Measurements from ENCODE around the gene SPG11.
A peak's percentile ranks its signal among the peaks of the same experiment; 100 is the strongest.
"Not testable (repeated sequence)": the region's sequence is repeated elsewhere in the genome, so short reads cannot be mapped to it uniquely, and the experiment has no call there.

SPG11 gene, protein sequence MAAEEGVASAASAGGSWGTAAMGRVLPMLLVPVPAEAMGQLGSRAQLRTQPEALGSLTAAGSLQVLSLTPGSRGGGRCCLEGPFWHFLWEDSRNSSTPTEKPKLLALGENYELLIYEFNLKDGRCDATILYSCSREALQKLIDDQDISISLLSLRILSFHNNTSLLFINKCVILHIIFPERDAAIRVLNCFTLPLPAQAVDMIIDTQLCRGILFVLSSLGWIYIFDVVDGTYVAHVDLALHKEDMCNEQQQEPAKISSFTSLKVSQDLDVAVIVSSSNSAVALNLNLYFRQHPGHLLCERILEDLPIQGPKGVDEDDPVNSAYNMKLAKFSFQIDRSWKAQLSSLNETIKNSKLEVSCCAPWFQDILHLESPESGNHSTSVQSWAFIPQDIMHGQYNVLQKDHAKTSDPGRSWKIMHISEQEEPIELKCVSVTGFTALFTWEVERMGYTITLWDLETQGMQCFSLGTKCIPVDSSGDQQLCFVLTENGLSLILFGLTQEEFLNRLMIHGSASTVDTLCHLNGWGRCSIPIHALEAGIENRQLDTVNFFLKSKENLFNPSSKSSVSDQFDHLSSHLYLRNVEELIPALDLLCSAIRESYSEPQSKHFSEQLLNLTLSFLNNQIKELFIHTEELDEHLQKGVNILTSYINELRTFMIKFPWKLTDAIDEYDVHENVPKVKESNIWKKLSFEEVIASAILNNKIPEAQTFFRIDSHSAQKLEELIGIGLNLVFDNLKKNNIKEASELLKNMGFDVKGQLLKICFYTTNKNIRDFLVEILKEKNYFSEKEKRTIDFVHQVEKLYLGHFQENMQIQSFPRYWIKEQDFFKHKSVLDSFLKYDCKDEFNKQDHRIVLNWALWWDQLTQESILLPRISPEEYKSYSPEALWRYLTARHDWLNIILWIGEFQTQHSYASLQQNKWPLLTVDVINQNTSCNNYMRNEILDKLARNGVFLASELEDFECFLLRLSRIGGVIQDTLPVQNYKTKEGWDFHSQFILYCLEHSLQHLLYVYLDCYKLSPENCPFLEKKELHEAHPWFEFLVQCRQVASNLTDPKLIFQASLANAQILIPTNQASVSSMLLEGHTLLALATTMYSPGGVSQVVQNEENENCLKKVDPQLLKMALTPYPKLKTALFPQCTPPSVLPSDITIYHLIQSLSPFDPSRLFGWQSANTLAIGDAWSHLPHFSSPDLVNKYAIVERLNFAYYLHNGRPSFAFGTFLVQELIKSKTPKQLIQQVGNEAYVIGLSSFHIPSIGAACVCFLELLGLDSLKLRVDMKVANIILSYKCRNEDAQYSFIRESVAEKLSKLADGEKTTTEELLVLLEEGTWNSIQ (N-terminal part only)

GRCh38 chr15:44663410-44664308 lies at the start of gene SPG11:
Gene SPG11, minus strand, starts transcription at chr15:44663662. Its CDS starts 15 bp downstream, at chr15:44663647.
- Mint-ChIP-seq H3K9me3 (no peaks in the 10 kb centered on the region), H3K27ac (peak within 1 kb of the TSS; percentile 100)

GRCh38 chr15:44712346-44713005 lies 49.0 kb upstream of the SPG11 start:
- H3K27me3 Mint-ChIP-seq = no peaks in the 10 kb centered on the region

More at GRCh38 chr15:44663410-44664308, at the start of gene SPG11:
- Mint-ChIP-seq H3K4me1 (ENCODE audit: low read depth) (peaks cover 69% of the 10 kb centered on the region), H3K4me3 (peak within 1 kb of the TSS; percentile 94), H3K27me3 (no peaks in the 10 kb centered on the region), H3K36me3 (ENCODE audit: low read depth) (peaks cover 19% of the 10 kb centered on the region)

GRCh38 chr15:44711743-44712345 lies 48.4 kb upstream of the SPG11 start:
- Mint-ChIP-seq H3K4me3 (peak overlapping the region; percentile 97), H3K27ac (peak overlapping the region; percentile 100), H3K9me3 (no peaks in the 10 kb centered on the region), H3K27me3 (no peaks in the 10 kb centered on the region), H3K36me3 (ENCODE audit: low read depth) (peaks cover 70% of the 10 kb centered on the region), H3K4me1 (ENCODE audit: low read depth) (peaks cover 46% of the 10 kb centered on the region)

More at GRCh38 chr15:44712346-44713005, 49.0 kb upstream of the SPG11 start:
- Mint-ChIP-seq H3K4me1 (ENCODE audit: low read depth) (peaks cover 53% of the 10 kb centered on the region), H3K36me3 (ENCODE audit: low read depth) (peaks cover 77% of the 10 kb centered on the region), H3K4me3 (peak overlapping the region; percentile 97), H3K27ac (peak overlapping the region; percentile 100), H3K9me3 (no peaks in the 10 kb centered on the region)

GRCh38 chr15:44711096-44711742 lies 47.8 kb upstream of the SPG11 start, which contains the start of the genes B2M and PATL2:
Gene B2M, plus strand, starts transcription at chr15:44711517. Its CDS starts 30 bp downstream, at chr15:44711547.
Gene PATL2, minus strand, starts transcription at chr15:44711323. Its CDS starts 34,833 bp downstream, at chr15:44676490.
- H3K36me3 Mint-ChIP-seq (ENCODE audit: low read depth) = peaks cover 66% of the 10 kb centered on the region
- peak within 1 kb of the TSS; percentile 100 for H3K27ac Mint-ChIP-seq
- no peaks in the 10 kb centered on the region for H3K27me3 Mint-ChIP-seq
- H3K4me1 Mint-ChIP-seq (ENCODE audit: low read depth) = peaks cover 42% of the 10 kb centered on the region
- peak within 1 kb of the TSS; percentile 97 for H3K4me3 Mint-ChIP-seq
- H3K9me3 Mint-ChIP-seq = no peaks in the 10 kb centered on the region

DNA sequence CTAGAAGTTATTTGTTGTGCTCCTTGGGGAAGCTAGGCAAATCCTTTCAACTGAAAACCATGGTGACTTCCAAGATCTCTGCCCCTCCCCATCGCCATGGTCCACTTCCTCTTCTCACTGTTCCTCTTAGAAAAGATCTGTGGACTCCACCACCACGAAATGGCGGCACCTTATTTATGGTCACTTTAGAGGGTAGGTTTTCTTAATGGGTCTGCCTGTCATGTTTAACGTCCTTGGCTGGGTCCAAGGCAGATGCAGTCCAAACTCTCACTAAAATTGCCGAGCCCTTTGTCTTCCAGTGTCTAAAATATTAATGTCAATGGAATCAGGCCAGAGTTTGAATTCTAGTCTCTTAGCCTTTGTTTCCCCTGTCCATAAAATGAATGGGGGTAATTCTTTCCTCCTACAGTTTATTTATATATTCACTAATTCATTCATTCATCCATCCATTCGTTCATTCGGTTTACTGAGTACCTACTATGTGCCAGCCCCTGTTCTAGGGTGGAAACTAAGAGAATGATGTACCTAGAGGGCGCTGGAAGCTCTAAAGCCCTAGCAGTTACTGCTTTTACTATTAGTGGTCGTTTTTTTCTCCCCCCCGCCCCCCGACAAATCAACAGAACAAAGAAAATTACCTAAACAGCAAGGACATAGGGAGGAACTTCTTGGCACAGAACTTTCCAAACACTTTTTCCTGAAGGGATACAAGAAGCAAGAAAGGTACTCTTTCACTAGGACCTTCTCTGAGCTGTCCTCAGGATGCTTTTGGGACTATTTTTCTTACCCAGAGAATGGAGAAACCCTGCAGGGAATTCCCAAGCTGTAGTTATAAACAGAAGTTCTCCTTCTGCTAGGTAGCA lies 47.0 kb upstream of the SPG11 start:
- H3K27ac Mint-ChIP-seq = peak overlapping the region; percentile 100
- H3K36me3 Mint-ChIP-seq (ENCODE audit: low read depth) = peaks cover 61% of the 10 kb centered on the region
- no peaks in the 10 kb centered on the region for H3K9me3 Mint-ChIP-seq
- H3K27me3 Mint-ChIP-seq = no peaks in the 10 kb centered on the region
- H3K4me1 Mint-ChIP-seq (ENCODE audit: low read depth) = peaks cover 38% of the 10 kb centered on the region
- H3K4me3 Mint-ChIP-seq = peak overlapping the region; percentile 97

DNA sequence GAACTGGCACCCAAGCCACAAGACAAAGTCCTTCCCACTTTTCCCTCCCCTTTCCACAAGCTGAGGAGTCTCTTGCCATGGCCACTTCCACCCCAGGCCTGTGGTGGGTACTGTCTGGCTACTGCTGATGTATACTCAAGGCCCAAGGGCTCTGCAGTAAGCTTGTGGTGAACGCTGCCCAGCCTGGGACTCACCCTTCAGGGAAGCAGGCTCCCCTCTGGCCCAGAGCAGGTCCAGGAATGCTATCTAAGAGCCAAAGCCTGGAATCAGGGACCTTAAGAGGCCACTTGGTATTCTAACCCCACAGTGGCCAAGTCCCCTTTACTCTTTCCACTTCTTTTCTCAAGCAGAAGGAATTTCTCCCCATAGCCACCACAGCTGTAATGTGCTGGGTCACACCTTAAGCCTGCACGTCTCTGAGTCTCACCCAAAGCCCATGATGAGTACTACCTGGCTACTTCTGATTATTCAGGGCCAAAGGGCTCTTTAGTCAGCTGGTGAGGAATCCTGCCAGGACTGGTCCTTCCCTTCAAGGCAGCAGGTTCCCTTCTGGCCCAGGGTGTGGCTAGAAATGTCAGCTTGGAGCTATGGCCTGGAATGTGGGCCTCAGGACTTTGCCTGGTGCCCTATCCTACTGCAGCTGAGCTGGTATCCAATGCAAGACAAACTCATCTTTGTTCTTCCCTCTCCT lies 43.6 kb upstream of the SPG11 start:
- no peak overlapping the region for H3K4me3 Mint-ChIP-seq
- H3K27ac Mint-ChIP-seq = no peak overlapping the region
- peaks cover 26% of the 10 kb centered on the region for H3K4me1 Mint-ChIP-seq (ENCODE audit: low read depth)
- no peaks in the 10 kb centered on the region for H3K27me3 Mint-ChIP-seq
- peaks cover 15% of the 10 kb centered on the region for H3K9me3 Mint-ChIP-seq
- H3K36me3 Mint-ChIP-seq (ENCODE audit: low read depth) = peaks cover 41% of the 10 kb centered on the region

DNA sequence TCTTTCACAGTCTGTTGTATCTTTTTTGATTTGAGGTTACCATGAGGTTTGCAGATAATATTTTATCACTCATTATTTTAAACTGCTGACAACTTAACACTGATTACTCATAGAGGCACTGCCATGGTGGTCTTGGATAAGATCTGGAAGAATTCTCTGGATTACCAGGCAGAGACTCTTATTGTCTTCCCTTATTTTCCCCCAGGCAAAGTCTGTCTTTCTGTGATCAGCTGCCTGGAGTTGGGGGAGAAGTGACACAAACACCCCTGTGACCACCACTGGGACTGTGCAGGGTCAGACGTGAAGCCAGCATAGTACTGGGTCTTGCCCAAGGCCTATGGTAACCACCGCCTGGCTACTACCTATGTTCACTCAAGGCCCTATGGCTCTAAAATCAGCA lies 42.9 kb upstream of the SPG11 start:
- no peak overlapping the region for H3K4me3 Mint-ChIP-seq

DNA sequence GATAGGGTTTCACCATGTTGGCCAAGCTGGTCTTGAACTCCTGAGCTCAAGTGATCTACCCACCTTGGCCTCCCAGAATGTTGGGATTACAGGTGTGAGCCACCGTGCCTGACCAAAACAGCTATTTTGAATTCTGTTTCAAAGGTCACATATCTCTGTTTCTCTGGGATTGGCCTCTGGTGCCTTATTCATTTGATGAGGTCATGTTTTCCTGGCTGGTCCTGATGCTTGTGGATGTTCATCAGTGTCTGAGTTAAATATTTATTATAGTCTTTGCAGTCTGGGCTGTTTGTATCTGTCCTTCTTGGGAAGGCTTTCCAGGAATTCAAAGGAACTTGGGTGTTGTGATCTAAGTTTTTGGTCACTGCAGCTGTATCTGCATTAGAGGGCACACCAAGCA lies 42.5 kb upstream of the SPG11 start:
- H3K36me3 Mint-ChIP-seq (ENCODE audit: low read depth) = peaks cover 34% of the 10 kb centered on the region
- peaks cover 21% of the 10 kb centered on the region for H3K9me3 Mint-ChIP-seq
- H3K27me3 Mint-ChIP-seq = no peaks in the 10 kb centered on the region
- H3K27ac Mint-ChIP-seq = no peak overlapping the region
- no peak overlapping the region for H3K4me3 Mint-ChIP-seq
- peaks cover 36% of the 10 kb centered on the region for H3K4me1 Mint-ChIP-seq (ENCODE audit: low read depth)

More for the DNA sequence above, 42.9 kb upstream of the SPG11 start:
- peaks cover 19% of the 10 kb centered on the region for H3K9me3 Mint-ChIP-seq
- H3K36me3 Mint-ChIP-seq (ENCODE audit: low read depth) = peaks cover 38% of the 10 kb centered on the region
- peaks cover 33% of the 10 kb centered on the region for H3K4me1 Mint-ChIP-seq (ENCODE audit: low read depth)
- no peak overlapping the region for H3K27ac Mint-ChIP-seq
- no peaks in the 10 kb centered on the region for H3K27me3 Mint-ChIP-seq

GRCh38 chr15:44700676-44701075 lies 37.2 kb upstream of the SPG11 start:
- not testable (repeated sequence) for H3K27ac Mint-ChIP-seq, H3K4me3 Mint-ChIP-seq
- peaks cover 18% of the 10 kb centered on the region for H3K36me3 Mint-ChIP-seq (ENCODE audit: low read depth)

DNA sequence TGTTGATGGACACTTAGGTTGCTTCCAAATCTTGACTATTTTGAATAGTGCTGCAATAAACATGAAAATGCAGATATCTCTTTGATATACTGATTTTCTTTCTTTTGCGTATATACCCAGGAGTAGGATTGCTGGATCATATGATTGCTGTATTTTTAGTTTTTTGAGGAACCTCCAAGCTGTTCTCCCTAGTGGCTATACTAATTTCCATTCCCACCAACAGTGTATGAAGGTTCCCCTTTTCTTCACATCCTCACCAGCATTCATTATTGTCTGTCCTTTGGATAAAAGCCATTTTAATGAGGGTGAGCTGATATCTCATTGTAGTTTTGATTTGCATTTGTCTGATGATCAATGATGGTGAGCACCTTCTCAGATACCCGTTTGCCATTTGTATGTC lies 35.2 kb upstream of the SPG11 start:
- Mint-ChIP-seq H3K9me3 (peaks cover 34% of the 10 kb centered on the region), H3K4me1 (ENCODE audit: low read depth) (peaks cover 34% of the 10 kb centered on the region), H3K27me3 (no peaks in the 10 kb centered on the region), H3K36me3 (ENCODE audit: low read depth) (peaks cover 16% of the 10 kb centered on the region), H3K27ac (no peak overlapping the region), H3K4me3 (no peak overlapping the region)

More at GRCh38 chr15:44700676-44701075, 37.2 kb upstream of the SPG11 start:
- H3K27me3 Mint-ChIP-seq = not testable (repeated sequence)
- Mint-ChIP-seq H3K9me3 (peaks cover 38% of the 10 kb centered on the region), H3K4me1 (ENCODE audit: low read depth) (peaks cover 22% of the 10 kb centered on the region)

GRCh38 chr15:44697014-44697413 lies 33.6 kb upstream of the SPG11 start:
- Mint-ChIP-seq H3K4me3 (no peak overlapping the region), H3K27ac (peak overlapping the region; percentile 50), H3K27me3 (no peaks in the 10 kb centered on the region), H3K36me3 (ENCODE audit: low read depth) (peaks cover 4% of the 10 kb centered on the region), H3K9me3 (peaks cover 22% of the 10 kb centered on the region), H3K4me1 (ENCODE audit: low read depth) (peaks cover 32% of the 10 kb centered on the region)
